ENCODE data around the gene MAGEB16. TPM values are rescaled to one million over a fixed set of nuclear protein-coding genes. Genes with fewer than 3 reads are reported as not detected.

The MAGEB16 gene
- total and polyA plus RNA-seq, 2 of the 8 experiments (the other 6 are each of a cell fraction or from before 2014, with no cell fraction given) = not detected

DNA sequence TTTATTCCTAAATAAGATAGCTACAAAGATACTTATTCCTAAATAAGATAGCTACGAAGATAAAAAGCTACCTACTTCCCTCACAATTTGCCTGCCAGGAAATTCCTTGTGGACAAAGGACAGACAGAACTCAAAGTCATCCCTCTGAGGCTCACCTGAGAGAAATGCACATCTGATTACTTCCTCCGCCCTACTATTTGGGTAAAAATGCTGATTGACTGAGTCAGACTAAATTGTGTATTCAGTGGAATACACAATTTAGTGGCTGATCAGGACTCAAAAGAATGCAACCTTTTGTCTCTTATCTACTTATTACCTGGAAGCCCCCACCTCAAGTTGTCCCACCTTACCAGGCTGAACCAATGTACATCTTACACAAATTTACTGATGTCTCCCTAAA lies 10.3 kb upstream of the MAGEB16 start (continued):
- TF ChIP-seq, protein P1, sequence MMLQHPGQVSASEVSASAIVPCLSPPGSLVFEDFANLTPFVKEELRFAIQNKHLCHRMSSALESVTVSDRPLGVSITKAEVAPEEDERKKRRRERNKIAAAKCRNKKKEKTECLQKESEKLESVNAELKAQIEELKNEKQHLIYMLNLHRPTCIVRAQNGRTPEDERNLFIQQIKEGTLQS (IDR thresholded peaks at IDR 0.05; ENCODE audit: insufficient read depth, low read depth, low read length) = no peak
- TF ChIP-seq, protein P2, sequence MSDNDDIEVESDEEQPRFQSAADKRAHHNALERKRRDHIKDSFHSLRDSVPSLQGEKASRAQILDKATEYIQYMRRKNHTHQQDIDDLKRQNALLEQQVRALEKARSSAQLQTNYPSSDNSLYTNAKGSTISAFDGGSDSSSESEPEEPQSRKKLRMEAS (IDR thresholded peaks at IDR 0.05) = no peak
- TF ChIP-seq SP2 (IDR thresholded peaks at IDR 0.05; ENCODE audit: low read length) = no peak
